AG04450 (cell line): ENCODE results near the gene SECISBP2. TPM values are rescaled to one million over a fixed set of nuclear protein-coding genes. Genes with fewer than 3 reads are reported as not detected.
A peak's percentile ranks its signal among the peaks of the same experiment; 100 is the strongest.
"Not testable (repeated sequence)": the region's sequence is repeated elsewhere in the genome, so short reads cannot be mapped to it uniquely, and the experiment has no call there.

Source experiments
- CTCF ChIA-PET: fragments of 300-600, 350-600 bp; formaldehyde crosslinking; extraction: SDS; loops from one replicate; lab custom pipeline; 2022; ENCODE audit warnings: antibody characterized with exemption, inconsistent platforms; lab: Charles Lee
- POLR2A ChIA-PET: fragments of 350-600 bp; formaldehyde crosslinking; extraction: SDS; loops from one replicate; lab custom pipeline; 2021; ENCODE audit warnings: antibody characterized with exemption, inconsistent platforms; lab: Yijun Ruan, JAX
- DNase-seq: peaks from one replicate; pipeline ENCODE4 v3.0.0-alpha.2; 2011; ENCODE audit warnings: low read depth, low spot score
- H3K27ac ChIP-seq: one replicate; pipeline ENCODE4 v1.5.1; 2012; ENCODE audit warnings: low read depth, low read length, control low read depth
- H3K27me3 ChIP-seq: one replicate; pipeline ENCODE4 v1.6.0; 2012; ENCODE audit warnings: low read length; ENCODE audit not compliant: control insufficient read depth, insufficient read depth
- H3K4me3 ChIP-seq: 2 replicates; pipeline ENCODE4 v1.5.1; 2011; ENCODE audit warnings: mild to moderate bottlenecking, low read depth, low read length, control low read depth
- H3K9me3 ChIP-seq: 2 replicates; pipeline ENCODE4 v1.5.1; 2012; ENCODE audit warnings: low read length; ENCODE audit not compliant: control insufficient read depth, insufficient read depth
- polyA minus RNA-seq: library from RNA; depleted of rRNA, polyadenylated mRNA; stranded (reverse); fragments of >200 nt; gene quantifications from 2 replicates; pipeline ENCODE4 v1.2.3, GENCODE V29; 2011; rRNA and poly(A)+ RNA removed
- polyA plus RNA-seq: library from polyadenylated mRNA; depleted of rRNA; stranded (reverse); fragments of >200 nt; gene quantifications from 2 replicates; pipeline ENCODE4 v1.2.3, GENCODE V29; 2011; rRNA removed
- TF ChIP-seq, protein P1 (sequence below): IDR thresholded peaks from 2 replicates; pipeline ENCODE4 v1.5.1; 2011; ENCODE audit warnings: low read depth, low read length, control low read depth, inconsistent platforms

The SECISBP2 gene, protein sequence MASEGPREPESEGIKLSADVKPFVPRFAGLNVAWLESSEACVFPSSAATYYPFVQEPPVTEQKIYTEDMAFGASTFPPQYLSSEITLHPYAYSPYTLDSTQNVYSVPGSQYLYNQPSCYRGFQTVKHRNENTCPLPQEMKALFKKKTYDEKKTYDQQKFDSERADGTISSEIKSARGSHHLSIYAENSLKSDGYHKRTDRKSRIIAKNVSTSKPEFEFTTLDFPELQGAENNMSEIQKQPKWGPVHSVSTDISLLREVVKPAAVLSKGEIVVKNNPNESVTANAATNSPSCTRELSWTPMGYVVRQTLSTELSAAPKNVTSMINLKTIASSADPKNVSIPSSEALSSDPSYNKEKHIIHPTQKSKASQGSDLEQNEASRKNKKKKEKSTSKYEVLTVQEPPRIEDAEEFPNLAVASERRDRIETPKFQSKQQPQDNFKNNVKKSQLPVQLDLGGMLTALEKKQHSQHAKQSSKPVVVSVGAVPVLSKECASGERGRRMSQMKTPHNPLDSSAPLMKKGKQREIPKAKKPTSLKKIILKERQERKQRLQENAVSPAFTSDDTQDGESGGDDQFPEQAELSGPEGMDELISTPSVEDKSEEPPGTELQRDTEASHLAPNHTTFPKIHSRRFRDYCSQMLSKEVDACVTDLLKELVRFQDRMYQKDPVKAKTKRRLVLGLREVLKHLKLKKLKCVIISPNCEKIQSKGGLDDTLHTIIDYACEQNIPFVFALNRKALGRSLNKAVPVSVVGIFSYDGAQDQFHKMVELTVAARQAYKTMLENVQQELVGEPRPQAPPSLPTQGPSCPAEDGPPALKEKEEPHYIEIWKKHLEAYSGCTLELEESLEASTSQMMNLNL
- polyA plus RNA-seq (21.4 and 26.3 TPM in 2 replicates), polyA minus RNA-seq (22.4 and 23.6 TPM in 2 replicates)

DNA sequence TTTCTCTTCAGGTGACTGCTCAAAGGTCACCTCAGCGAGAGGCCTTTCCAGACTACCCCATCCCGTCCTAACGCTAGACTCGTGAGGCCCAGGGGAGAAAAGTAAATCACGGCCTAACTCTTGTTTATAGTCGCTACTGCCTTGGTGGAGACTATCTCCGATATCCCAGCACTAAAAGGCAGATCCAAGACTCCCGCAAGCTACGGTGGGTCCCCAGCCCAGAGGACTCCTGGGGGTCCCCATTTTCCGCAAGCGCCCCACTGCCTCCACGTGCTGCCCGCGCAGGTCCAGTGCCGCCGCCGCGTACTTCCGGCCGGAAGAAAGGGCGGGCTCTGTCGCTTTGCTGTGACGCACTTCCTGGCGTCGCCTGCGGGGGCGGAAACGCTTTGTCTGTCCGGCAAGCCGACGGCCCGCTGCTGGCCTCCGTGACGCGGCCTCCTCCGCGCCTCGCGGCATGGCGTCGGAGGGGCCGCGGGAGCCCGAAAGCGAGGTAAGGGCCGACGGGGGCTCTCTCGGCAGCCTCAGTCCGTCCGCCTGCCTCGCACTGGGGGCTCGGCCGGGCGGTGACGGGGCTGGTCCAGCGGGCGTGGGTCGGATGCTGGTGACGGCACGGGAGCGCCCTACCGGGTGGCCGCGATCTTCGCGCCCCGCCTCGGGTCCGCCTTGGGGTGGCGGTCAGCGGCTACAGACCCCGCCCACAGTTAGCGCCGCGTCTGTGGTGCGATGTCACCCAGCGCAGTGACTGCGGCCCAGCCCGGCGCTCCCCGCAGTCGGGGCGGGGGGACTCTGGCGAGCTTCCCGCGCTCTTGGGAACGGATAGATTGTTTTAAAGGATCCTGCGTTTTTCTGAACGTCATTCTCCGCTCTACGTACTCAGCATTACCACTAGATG is at the start of gene SECISBP2:
TSS of gene SECISBP2 (plus strand) at position 378 of the 892 bp plus-strand sequence. CDS start at position 455, 77 bp downstream.
- peak within 1 kb of the TSS; percentile 97 for H3K27ac ChIP-seq
- peak; percentile 93 for DNase-seq
- H3K27me3 ChIP-seq, result no peaks in the 10 kb centered on the region
- POLR2A ChIA-PET, result interaction anchor here (0.6 to 1.0 kb wide), 3 partner anchors 8 to 231 kb away, joined by 3 to 7 read pairs (median 3); partner anchors contain the start of gene CKS2
- TF ChIP-seq, protein P1, sequence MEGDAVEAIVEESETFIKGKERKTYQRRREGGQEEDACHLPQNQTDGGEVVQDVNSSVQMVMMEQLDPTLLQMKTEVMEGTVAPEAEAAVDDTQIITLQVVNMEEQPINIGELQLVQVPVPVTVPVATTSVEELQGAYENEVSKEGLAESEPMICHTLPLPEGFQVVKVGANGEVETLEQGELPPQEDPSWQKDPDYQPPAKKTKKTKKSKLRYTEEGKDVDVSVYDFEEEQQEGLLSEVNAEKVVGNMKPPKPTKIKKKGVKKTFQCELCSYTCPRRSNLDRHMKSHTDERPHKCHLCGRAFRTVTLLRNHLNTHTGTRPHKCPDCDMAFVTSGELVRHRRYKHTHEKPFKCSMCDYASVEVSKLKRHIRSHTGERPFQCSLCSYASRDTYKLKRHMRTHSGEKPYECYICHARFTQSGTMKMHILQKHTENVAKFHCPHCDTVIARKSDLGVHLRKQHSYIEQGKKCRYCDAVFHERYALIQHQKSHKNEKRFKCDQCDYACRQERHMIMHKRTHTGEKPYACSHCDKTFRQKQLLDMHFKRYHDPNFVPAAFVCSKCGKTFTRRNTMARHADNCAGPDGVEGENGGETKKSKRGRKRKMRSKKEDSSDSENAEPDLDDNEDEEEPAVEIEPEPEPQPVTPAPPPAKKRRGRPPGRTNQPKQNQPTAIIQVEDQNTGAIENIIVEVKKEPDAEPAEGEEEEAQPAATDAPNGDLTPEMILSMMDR, result peak; percentile 82
- CTCF ChIA-PET, result interaction anchor here (0.6 to 2.2 kb wide), 18 partner anchors 9 to 257 kb away, joined by 3 to 21 read pairs (median 3); no protein-coding TSS in a partner anchor
- no peaks in the 10 kb centered on the region for H3K9me3 ChIP-seq
- H3K4me3 ChIP-seq, result peak within 1 kb of the TSS; percentile 71

DNA sequence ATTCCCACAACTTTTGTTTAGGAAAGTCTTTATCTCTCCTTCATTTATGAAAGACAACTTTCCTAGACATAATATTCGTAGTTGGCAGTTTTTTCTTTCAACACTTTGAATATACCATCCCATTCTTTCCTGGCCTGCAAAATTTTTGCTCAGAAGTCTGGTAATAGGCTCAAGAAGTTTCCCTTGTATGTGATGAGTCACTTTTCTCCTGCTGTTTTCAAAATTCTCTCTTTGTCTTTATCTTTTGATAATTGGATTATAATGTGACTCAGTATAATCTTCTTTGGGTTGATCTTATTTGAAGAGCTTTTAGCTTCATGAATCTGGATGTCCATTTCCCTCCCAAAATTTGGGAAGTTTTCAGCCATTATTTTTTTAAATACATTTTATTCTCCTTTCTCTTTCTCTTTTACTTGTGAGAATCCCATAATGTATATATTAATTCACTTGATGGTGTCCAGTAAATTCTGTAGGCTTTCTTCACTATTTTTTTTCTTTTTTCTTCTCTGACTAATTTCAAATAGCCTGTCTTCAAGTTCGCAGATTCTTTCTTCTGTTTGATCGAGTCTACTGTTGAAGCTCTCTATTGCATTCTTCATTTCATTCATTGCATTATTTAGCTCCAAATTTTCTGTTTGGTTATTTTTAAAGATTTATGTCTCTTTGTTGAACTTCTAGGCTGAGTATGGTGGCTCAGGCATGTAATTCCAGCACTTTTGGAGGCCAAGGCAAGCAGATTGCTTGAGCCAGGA is 44.6 kb upstream of the SECISBP2 start:
- no peak for DNase-seq
- Histone ChIP-seq H3K4me3 (no peak overlapping the region), H3K9me3 (peaks cover 8% of the 10 kb centered on the region), H3K27me3 (no peaks in the 10 kb centered on the region), H3K27ac (no peak overlapping the region)
- TF ChIP-seq, protein P1, result no peak
- ChIA-PET POLR2A (no interaction called here), CTCF (no interaction called here)

DNA sequence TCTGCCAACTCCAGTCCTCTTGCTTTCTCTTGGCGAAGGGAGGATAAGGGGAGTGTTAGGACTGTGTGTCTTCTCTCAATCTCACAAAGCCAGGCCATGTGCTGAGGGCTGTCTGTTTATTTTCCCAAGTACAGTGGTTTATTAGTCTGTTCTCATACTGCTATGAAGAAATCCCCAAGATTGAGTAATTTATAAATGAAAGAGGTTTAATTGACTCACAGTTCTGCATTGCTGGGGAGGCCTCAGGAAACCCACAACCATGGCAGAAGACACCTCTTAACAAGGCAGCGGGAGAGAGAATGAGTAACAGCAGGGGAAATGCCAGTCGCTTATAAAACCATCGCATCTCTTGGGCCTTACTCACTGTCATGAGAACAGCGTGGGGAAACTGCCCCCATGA is 43.5 kb upstream of the SECISBP2 start:
- H3K27ac ChIP-seq, result peak overlapping the region; percentile 75
- peak; percentile 89 for DNase-seq
- no peak overlapping the region for H3K4me3 ChIP-seq
- peaks cover 10% of the 10 kb centered on the region for H3K9me3 ChIP-seq
- H3K27me3 ChIP-seq, result no peaks in the 10 kb centered on the region
- ChIA-PET CTCF (no interaction called here), POLR2A (no interaction called here)
- TF ChIP-seq, protein P1, result no peak

DNA sequence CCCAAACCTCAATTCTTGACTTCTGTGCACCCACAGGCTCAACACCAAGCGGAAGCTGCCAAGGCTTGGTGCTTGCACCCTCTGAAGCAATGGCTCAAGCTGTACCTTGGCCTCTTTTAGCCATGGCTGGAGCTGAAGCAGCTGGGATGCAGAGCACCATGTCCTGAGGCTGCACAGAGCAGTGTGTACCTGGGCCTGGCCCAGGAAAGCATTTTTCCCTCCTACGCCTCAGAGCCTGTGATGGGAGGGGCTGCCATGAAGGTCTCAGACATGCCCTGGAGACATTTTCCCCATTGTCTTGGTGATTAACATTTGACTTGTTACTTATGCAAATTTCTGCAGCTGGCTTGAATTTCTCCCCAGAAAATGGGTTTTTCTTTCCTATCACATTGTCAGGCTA is 42.3 kb upstream of the SECISBP2 start:
- H3K4me3 ChIP-seq, DNase-seq, H3K27me3 ChIP-seq, POLR2A ChIA-PET, H3K27ac ChIP-seq, H3K9me3 ChIP-seq, CTCF ChIA-PET: not testable (repeated sequence)
